ENCODE results near the gene FBXL14.

Gene FBXL14

GRCh38 chr12:1594261-1595025 is at the start of gene FBXL14:
FBXL14 (minus strand) TSS chr12:1594581; CDS start chr12:1594066, 515 bp downstream.
- DNase-seq, result peak; percentile 69

- no peak for DNase-seq
Observed at GRCh38 chr12:1643905-1644533, 49.6 kb upstream of the FBXL14 start.

GRCh38 chr12:1643043-1643442 is 48.7 kb upstream of the FBXL14 start:
- no peak for DNase-seq

GRCh38 chr12:1642513-1642912 is 48.1 kb upstream of the FBXL14 start:
- no peak for DNase-seq

GRCh38 chr12:1640328-1641234 is 46.2 kb upstream of the FBXL14 start:
- no peak for DNase-seq

GRCh38 chr12:1639538-1639937 is 45.2 kb upstream of the FBXL14 start:
- no peak for DNase-seq

GRCh38 chr12:1638203-1638602 is 43.8 kb upstream of the FBXL14 start:
- no peak for DNase-seq

- DNase-seq, result no peak
Observed at GRCh38 chr12:1635301-1636095, 41.1 kb upstream of the FBXL14 start.

GRCh38 chr12:1634590-1635191 is 40.3 kb upstream of the FBXL14 start:
- peak; percentile 20 for DNase-seq

- no peak for DNase-seq
Observed at GRCh38 chr12:1634149-1634548, 39.8 kb upstream of the FBXL14 start.

GRCh38 chr12:1633459-1633858 is 39.1 kb upstream of the FBXL14 start:
- no peak for DNase-seq

GRCh38 chr12:1632702-1633101 is 38.3 kb upstream of the FBXL14 start:
- no peak for DNase-seq

GRCh38 chr12:1630827-1631591 is 36.6 kb upstream of the FBXL14 start:
- peak; percentile 18 for DNase-seq

GRCh38 chr12:1630133-1630826 is 35.9 kb upstream of the FBXL14 start:
- no peak for DNase-seq

GRCh38 chr12:1629338-1630132 is 35.2 kb upstream of the FBXL14 start:
- DNase-seq, result no peak

GRCh38 chr12:1628666-1629337 is 34.4 kb upstream of the FBXL14 start, which contains the start of gene WNT5B:
WNT5B (plus strand) TSS chr12:1629231; CDS start chr12:1631355, 2,124 bp downstream.
- DNase-seq, result no peak

- DNase-seq, result no peak
Observed at GRCh38 chr12:1622406-1622805, 28.0 kb upstream of the FBXL14 start.

- no peak for DNase-seq
Observed at GRCh38 chr12:1620092-1620491, 25.7 kb upstream of the FBXL14 start.

- no peak for DNase-seq
Observed at GRCh38 chr12:1619587-1619986, 25.2 kb upstream of the FBXL14 start.
